Activated gamma-delta T cell treated with anti-CD3 and anti-CD28 coated beads, Interleukin-2, amount 50 U/mL, for 16 hours (primary cell): ENCODE data around the gene ZMYND12.
"Not testable (repeated sequence)": the region's sequence is repeated elsewhere in the genome, so short reads cannot be mapped to it uniquely, and the experiment has no call there.

Experiments
- DNase-seq: peaks from one replicate; pipeline ENCODE4 v3.0.0-alpha.2; 2020; ENCODE audit warnings: low read depth

The ZMYND12 gene

GRCh38 chr1:42456010-42456753, at the start of gene ZMYND12, which contains the start of gene PPCS:
ZMYND12 (minus strand) TSS chr1:42456022; CDS start chr1:42455997, 25 bp downstream.
PPCS (plus strand) TSS chr1:42456543; CDS start chr1:42456566, 23 bp downstream.
- peak; percentile 84 for DNase-seq

- DNase-seq, result no peak
Observed at GRCh38 chr1:42504535-42505128, 48.8 kb upstream of the ZMYND12 start.

GRCh38 chr1:42502031-42502430, 46.2 kb upstream of the ZMYND12 start:
- not testable (repeated sequence) for DNase-seq

GRCh38 chr1:42490237-42490636, 34.4 kb upstream of the ZMYND12 start:
- DNase-seq, result no peak

GRCh38 chr1:42484382-42484781, 28.6 kb upstream of the ZMYND12 start:
- no peak for DNase-seq

- no peak for DNase-seq
Observed at GRCh38 chr1:42482635-42483153, 26.9 kb upstream of the ZMYND12 start.

- DNase-seq, result no peak
Observed at GRCh38 chr1:42480921-42481320, 25.1 kb upstream of the ZMYND12 start.

- DNase-seq, result no peak
Observed at GRCh38 chr1:42479621-42480020, 23.8 kb upstream of the ZMYND12 start.

- no peak for DNase-seq
Observed at GRCh38 chr1:42477775-42478174, 22.0 kb upstream of the ZMYND12 start.

- DNase-seq, result not testable (repeated sequence)
Observed at GRCh38 chr1:42477354-42477753, 21.5 kb upstream of the ZMYND12 start.

- no peak for DNase-seq
Observed at GRCh38 chr1:42476605-42477004, 20.8 kb upstream of the ZMYND12 start.

GRCh38 chr1:42469727-42470126, 13.9 kb upstream of the ZMYND12 start:
- DNase-seq, result no peak

GRCh38 chr1:42466030-42466429, 10.2 kb upstream of the ZMYND12 start:
- DNase-seq, result no peak

- DNase-seq, result no peak
Observed at GRCh38 chr1:42463921-42464320, 8.1 kb upstream of the ZMYND12 start.

- peak; percentile 94 for DNase-seq
Observed at GRCh38 chr1:42462828-42463763, 7.3 kb upstream of the ZMYND12 start, which contains the start of gene CCDC30. CCDC30 (plus strand) TSS chr1:42463286; CDS start chr1:42480552, 17,266 bp downstream.

GRCh38 chr1:42461196-42461595, 5.4 kb upstream of the ZMYND12 start:
- DNase-seq, result no peak

GRCh38 chr1:42456754-42457089, 900 bp upstream of the ZMYND12 start:
- peak; percentile 29 for DNase-seq

GRCh38 chr1:42454403-42454802, 1.4 kb downstream of the ZMYND12 start:
- no peak for DNase-seq

GRCh38 chr1:42453386-42453785, 2.4 kb downstream of the ZMYND12 start:
- DNase-seq, result no peak

GRCh38 chr1:42450061-42450460, 5.8 kb downstream of the ZMYND12 start:
- DNase-seq, result no peak

GRCh38 chr1:42449256-42449655, 6.6 kb downstream of the ZMYND12 start:
- DNase-seq, result no peak

- no peak for DNase-seq
Observed at GRCh38 chr1:42442662-42443061, 13.2 kb downstream of the ZMYND12 start.
